HG02678 (cell line): ENCODE measurements around the gene JPH4.

Experiments
- ATAC-seq: cut with Tn5 transposase; IDR thresholded peaks from one replicate; pipeline ENCODE4 v1.9.1; 2021; ENCODE audit warnings: mild to moderate bottlenecking, moderate library complexity; ENCODE audit not compliant: unreplicated experiment

The JPH4 gene

DNA sequence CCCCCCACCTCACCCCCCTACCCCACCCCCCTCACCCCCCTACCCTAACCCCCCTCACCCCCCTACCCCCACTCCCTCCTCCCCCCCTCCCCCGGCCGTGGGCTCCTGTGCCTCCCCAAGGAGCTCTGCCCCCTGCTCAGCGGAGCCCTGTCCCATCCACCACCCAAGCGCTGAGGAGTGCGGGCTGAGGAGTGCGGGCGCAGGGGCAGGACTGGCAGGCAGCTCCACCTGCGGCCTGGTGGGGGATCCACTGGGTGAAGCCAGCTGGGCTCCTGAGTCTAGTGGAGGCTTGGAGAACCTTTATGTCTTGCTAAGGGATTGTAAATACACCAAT, 2.3 kb upstream of the JPH4 start:
- no peak for ATAC-seq

DNA sequence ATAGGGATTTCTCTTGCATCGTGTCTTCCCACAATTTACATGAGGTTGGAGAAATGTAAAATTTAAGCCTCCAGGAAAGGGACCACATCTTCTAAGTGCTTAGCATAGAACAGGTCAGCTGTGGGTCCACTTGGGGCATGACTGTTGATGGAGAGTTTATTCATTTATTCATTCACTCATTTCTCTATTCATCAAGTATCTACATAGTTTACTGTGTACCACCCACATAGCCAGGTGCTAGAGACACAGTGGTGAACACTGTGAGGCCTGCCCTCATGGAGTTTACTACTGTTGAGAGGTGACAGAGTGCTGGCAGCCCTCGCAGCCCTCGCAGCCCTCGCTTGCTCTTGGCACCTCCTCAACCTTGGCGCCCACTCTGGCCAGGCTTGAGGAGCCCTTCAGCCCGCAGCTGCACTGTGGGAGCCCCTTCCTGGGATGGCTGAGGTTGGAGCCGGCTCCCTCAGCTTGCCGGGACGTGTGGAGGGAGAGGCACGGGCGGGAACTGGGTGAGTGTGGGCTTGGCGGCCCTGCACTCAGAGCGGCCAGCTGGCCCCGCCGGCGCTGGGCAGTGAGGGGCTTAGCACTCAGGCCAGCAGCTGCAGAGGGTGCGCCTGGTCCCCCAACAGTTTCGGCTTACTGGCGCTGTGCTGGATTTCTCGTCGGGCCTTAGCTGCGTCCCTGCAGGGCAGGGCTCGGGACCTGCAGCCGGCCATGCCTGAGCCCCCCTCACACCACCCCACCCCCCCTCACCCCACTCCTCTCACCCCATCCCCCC, 1.7 kb upstream of the JPH4 start:
- no peak for ATAC-seq

GRCh38 chr14:23579739-23580138, 1.1 kb upstream of the JPH4 start:
- ATAC-seq = no peak

DNA sequence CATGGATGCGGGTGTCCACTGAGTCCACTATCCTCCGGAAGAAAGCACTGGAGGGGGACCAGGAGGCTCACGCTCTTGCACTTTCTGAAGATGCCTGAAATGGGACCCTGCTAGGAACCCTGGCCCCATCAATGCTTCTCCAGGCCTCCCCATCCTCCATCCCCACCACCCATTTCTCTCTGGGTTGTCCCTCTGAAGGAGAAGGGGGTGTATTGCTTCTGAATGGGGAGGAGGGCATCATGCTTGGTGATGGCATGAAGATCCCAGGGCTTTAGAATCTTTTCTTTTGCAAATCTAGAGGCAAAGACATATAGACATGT, 681 bp upstream of the JPH4 start:
- ATAC-seq = no peak

DNA sequence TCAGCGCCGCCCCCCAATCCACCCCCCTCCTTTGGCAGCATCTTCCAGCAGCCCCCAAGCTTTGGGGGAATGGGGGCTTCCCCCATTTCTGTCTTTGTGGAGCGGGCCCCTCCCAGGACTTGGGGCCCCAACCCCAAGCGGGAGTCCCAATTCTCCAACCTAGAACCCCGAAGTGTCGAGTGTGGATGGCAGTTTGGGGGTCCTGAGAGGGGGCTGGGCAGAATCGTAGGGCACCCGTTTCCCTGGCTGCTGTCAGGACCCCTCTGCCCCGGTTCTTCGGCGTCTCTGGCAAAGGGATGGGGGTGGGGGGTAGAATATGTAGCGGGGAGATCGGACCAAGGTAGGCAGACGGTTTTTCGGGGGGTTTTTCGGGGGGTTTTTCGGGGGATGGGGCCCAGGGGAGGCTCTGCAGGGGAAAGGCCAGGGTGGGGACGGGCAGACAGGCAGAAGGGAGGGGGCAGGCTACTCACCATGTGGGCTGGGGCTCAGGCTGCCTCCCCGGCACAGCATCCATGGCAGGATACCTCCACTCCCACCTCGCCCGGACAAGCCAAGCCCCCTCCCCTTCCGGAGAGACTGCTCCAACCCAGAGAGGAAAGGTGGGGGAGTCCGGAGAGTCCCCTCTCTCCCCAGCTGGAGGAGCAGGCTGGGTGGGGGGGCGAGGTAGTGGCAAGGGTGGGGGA, 739 bp downstream of the JPH4 start:
- no peak for ATAC-seq

DNA sequence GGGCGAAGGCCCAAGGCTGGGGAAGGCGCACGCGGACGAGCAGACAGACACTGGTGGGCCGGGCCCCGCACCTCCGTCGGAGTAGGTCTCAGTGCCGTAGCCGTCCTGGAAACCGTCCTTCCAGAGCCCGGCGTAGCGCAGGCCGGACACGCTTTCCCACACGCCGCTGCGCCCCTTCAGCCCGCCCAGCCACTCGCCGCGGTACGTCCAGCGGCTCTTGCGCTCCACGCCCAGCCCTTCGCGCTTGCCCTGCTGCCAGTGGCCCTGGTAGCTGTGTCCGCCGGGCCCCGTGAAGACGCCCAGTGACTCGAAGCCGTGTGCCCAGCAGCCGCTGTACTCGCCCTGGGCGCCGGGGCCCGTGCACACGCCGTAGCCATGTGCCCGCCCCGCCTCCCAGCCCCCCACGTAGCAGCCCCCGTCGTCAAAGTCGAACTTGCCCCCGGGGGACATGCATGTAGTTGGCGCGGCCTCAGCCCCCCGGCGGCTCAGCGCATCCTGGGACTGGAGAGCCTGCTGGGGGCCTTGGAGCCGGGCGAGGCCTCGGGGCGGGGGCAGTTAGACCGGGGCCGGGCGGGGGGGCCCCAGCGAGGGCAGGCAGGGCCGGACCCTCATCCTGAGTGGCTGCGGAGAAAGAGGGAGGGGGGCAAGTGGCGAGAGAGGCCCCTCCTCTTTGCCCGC, 1.4 kb downstream of the JPH4 start:
- no peak for ATAC-seq

DNA sequence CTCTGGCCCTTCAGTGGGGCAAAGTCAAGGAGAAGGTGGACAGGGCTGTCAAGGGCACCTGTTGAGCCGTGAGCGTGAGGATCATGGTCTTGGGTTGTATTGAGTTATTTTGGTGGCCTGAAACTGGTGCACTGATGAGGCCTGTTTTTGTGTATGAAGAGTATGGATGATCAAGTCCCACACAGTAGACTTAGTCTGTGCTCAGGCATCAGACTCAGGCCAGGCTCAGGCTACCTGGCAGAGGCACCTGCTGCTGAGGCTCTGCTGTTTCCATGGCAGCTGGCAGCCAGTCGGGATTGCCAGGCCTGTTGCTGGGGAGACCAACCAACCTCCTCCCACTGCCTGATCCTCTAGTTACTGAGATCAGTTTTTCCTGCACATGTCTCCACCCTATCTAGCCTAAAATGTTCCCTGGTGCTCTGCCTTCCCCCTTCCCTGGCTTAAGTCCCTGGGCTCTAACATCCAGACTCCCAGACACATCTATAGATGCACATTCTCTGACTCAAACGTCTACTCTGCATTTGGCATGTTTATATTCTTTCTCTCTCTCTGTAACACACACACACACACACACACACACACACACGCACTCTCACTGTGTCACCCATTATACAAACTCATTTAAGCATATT, 5.1 kb downstream of the JPH4 start:
- no peak for ATAC-seq

GRCh38 chr14:23572836-23573235, 5.8 kb downstream of the JPH4 start:
- no peak for ATAC-seq

- no peak for ATAC-seq
These were observed 6.1 kb downstream of the JPH4 start for GRCh38 chr14:23572524-23572828.

GRCh38 chr14:23571701-23572523, 6.7 kb downstream of the JPH4 start:
- ATAC-seq = no peak

- no peak for ATAC-seq
These were observed 7.6 kb downstream of the JPH4 start for GRCh38 chr14:23570806-23571483.

DNA sequence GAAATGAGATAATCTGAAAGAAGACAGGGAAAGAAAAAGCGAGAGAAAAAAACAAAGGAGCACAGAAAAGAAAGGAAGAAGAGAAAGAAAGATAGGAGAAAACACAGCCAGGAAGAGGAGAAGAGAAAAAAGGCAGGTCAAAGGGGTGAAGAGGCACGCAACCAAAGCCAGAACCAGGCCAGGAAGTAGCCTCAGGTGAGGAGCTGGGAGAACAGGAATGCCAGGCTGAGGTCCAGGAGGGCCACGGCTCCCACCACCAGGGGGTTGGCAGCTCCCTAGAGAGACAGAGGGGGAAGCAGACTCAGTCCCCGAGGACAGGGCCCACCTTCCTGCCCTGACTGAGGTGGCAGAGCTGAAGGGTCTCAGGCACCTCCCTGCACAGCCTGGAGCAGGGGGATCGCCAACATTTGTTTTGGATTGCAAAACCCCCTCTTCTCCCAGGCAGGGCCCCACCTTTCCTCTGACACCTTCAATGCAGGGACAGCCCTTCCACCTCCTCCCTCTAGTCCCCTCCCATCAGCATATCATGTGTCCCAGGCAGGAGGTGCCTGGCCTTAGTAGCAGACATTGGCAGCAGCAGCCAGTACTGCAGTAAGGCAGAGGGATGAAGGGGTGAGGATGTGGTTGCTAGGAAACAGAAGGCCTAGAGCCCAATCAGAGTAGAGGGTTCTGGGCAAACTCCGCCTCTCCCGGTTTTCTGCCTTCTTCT, 9.0 kb downstream of the JPH4 start:
- ATAC-seq = no peak

- no peak for ATAC-seq
These were observed 9.8 kb downstream of the JPH4 start for GRCh38 chr14:23568600-23569331.

DNA sequence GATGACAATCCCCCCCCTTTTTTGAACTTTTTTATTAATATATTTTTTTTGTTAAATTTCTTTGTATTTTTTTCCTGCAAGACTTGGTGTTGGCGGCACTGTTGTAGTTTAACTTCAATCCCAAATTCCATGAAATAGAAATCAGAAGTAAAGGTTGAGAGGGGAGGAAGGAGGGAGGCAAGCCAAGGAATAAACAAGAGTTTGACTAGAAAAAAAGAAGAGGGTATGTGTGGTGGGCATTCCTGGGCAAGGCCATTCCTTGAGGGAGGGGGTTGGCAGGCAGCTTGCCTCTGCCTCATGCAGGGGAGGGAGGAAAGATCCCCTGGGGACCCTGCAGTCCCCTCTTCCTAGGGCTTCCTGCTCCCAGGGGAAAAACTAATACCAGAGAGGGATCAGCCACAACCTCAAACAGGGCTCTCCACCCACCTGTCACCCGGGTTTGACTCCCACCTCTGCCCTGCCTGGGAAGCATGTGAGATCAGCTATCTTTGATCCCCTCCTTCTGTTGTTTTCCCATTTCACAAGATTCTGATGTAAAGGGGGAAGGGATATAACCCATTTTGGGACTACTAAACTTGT, 10.5 kb downstream of the JPH4 start:
- no peak for ATAC-seq

- ATAC-seq = peak; percentile 94
These were observed 11.2 kb downstream of the JPH4 start, which contains the start of gene AP1G2 for GRCh38 chr14:23567186-23568020. TSS of gene AP1G2 (minus strand) at chr14:23567791. CDS start at chr14:23567314, 477 bp downstream.

- ATAC-seq = peak; percentile 6
These were observed 11.8 kb downstream of the JPH4 start for GRCh38 chr14:23566778-23567185.

DNA sequence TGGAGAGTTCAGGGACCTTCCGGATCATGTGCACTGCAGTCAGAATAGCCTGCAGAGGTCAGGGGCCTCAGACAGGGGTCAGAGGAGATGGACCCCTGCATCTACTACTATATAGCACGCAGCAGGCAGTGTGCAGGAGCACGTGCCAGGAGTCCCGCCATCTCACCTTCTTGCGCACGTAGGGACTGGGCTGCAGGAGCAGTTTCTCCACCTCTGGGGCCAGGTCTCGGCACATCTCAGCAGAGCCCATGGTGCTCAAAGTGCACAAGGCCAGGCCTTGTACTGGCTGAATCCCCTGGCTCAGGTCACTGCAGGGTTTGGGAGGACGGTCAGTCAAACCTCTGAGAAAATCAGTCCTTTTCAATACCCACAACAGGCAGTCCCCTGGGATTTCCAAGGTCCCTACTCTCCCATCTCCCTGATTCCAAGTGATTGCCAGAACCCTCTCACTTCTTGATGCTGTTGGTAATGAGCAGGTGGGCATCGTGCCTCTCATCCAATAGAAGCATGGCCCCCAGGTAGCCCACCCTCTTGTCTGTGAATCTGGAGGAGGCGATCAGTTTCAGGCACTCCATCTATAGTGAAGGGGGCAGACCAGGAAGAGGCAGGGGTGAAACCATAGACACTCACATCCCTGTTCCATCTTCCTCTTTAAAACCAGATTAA, 12.3 kb downstream of the JPH4 start:
- ATAC-seq = no peak
